NB4 (cell line): ENCODE measurements around the gene JAG2.

Experiments
- MAX ChIP-seq: IDR thresholded peaks from 2 replicates; pipeline ENCODE4 v1.6.1; 2011; ENCODE audit warnings: low read depth, low read length
- MYC ChIP-seq: IDR thresholded peaks from 2 replicates; pipeline ENCODE4 v1.6.1; 2011; ENCODE audit warnings: low read depth, low read length
- POLR2A ChIP-seq: IDR thresholded peaks from 2 replicates; pipeline ENCODE4 v1.6.1; 2011; ENCODE audit warnings: mild to moderate bottlenecking; ENCODE audit not compliant: insufficient read length; ENCODE audit errors: extremely low read depth
- TF ChIP-seq, protein P1 (sequence below): IDR thresholded peaks from one replicate; pipeline ENCODE4 v1.5.1; 2012; ENCODE audit warnings: low read depth, low read length

DNA sequence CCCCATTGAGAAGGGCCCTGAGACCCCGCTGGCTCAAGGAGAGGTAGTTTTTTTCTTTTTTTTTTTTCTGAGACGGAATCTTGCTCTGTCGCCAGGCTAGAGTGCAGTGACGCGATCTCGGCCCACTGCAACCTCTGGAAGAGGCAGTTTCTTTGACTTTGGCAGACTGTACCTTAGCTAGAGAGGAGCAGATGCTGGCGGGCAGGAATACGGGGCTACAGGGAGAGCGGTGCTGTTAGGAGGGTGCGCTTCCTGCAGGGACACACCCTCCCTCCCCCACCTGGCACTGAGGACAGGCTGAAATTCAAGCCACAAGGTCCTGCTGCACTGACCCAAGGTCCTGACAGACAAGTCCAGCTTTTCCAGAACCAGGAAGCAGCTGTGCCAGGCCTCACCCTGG, 44.8 kb upstream of the JAG2 start:
- TF ChIP-seq, protein P1, sequence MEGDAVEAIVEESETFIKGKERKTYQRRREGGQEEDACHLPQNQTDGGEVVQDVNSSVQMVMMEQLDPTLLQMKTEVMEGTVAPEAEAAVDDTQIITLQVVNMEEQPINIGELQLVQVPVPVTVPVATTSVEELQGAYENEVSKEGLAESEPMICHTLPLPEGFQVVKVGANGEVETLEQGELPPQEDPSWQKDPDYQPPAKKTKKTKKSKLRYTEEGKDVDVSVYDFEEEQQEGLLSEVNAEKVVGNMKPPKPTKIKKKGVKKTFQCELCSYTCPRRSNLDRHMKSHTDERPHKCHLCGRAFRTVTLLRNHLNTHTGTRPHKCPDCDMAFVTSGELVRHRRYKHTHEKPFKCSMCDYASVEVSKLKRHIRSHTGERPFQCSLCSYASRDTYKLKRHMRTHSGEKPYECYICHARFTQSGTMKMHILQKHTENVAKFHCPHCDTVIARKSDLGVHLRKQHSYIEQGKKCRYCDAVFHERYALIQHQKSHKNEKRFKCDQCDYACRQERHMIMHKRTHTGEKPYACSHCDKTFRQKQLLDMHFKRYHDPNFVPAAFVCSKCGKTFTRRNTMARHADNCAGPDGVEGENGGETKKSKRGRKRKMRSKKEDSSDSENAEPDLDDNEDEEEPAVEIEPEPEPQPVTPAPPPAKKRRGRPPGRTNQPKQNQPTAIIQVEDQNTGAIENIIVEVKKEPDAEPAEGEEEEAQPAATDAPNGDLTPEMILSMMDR = no peak
- no peak for TF ChIP-seq POLR2A
- TF ChIP-seq MAX = no peak
- TF ChIP-seq MYC = no peak
